ENCODE data around the gene CYS1.
"Not testable (repeated sequence)": the region's sequence is repeated elsewhere in the genome, so short reads cannot be mapped to it uniquely, and the experiment has no call there.

Gene CYS1, protein sequence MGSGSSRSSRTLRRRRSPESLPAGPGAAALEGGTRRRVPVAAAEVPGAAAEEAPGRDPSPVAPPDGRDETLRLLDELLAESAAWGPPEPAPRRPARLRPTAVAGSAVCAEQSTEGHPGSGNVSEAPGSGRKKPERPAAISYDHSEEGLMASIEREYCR

DNA sequence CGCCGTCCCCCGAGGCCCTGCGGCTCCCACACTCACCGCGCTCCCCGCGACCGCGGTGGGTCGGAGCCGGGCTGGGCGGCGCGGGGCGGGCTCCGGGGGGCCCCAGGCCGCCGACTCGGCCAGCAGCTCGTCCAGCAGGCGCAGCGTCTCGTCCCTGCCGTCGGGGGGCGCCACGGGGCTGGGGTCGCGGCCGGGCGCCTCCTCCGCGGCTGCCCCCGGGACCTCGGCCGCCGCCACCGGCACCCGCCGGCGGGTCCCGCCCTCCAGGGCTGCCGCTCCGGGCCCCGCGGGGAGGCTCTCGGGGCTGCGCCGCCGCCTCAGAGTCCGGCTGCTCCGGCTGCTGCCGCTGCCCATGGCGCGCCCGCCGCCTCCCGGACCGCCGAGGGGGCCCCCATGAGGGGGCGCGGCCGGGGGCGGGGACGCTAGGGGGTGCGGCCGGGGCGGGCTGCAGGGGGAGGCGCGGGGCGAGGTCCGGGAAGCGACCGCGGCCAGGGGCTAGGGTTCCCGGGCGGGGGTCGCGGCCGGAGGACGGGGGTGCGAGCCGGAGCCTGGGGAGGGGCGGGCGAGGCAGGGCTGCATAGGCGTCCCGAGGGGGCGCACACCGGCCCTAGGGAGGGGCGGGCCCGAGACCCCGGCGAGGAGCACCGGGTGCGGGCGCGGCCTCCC is at the start of gene CYS1:
Gene CYS1 (minus strand): TSS at position 542 of the 666 bp plus-strand sequence. CDS start 188 bp downstream, at position 354.
- no peak for DNase-seq (ENCODE audit: low read depth in 4 of 4, low spot score in 1 of 4)

DNA sequence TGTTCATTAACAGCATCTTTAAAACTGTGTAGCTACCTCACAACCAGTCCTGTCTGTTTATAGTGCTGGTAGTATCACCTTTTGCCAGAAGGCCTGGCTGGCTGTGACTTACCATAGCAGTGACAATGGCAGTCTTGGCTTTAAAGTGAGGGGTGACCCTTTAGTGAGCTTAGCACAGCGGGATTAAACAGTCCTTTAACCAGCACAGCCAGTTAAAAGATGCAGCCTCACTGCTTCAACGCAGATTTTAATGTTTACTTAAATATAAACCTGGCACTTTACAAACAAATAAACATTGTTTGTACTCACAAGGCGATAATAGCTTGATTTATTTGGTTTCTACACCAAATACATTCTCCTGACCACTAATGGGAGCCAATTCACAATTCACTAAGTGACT is 49.3 kb upstream of the CYS1 start:
- no peak for DNase-seq (ENCODE audit: low read depth in 4 of 4, low spot score in 1 of 4)

DNA sequence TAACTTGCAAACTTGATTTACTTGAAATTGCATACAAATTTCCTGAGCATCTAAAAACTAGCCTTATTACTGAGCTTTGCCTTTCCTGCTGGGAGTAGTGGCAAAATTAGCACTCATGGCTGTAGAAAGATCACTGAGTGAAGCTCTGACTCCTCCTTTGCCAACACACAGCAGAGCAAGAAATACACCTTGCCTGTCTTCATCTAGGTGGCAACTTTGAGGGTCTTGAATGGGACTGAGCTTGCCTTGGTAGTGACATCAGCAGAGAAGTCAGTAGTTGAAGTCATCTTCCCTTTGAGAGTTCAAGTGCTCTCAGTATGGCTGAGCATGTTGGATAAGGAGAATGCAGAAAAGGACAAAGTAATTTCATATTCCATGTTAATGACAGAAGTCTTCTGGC is 48.2 kb upstream of the CYS1 start:
- no peak for DNase-seq (ENCODE audit: low read depth in 4 of 4, low spot score in 1 of 4)

DNA sequence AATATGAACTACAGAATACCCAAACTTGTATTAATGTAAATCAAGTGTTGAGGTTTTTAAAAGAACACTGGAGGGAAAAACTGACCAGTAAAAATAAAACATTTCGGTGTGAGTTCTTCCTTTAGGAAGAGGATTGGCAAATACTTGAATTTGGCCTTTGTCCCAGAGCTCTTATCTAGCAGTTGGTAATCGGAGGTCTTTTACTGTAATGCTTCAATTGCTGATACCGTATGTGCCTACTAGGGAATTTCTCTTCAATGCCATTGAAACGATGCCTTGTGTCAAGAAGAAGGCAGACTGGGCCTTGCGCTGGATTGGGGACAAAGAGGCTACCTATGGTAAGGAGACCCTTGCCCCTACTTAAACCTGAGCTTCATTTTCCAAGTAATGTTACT is 46.4 kb upstream of the CYS1 start:
- DNase-seq (ENCODE audit: low read depth in 4 of 4, low spot score in 1 of 4), result no peak

DNA sequence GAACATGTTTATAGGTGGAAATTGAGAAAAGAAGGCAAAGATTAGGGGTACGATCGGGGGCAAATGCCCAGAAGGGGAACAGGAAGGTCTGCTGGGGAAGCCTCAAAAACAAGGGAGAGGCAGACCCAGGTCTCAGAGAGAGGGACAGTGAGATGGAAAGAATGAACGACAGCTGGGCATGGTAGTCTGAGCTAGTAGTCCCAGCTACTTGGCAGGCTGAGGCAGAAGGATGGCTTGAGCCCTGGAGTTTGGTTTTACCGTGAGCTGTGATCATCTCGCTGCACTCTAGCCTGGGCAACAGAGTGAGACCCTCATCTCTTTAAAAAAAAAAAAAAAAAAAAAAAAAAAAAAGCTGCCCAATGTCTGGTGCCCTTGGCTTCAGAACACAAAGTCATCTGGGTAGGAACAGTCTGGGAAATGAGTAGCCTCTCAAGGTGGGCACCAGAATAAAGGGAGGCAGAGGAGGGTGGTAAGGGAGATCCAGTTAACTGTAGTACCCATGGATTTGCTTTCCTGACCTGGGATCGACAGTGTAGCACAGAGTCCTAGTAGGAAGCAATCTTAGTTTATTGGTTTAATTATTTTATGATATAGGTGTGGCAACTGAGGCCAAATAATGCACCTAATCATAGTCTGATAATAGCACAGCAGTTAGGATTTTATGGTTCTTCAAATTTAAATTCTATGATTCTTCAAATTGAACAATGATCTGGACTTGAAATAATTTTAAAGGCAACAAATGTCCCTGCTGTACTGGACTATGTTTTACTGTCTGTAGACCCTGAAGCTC is 45.8 kb upstream of the CYS1 start:
- DNase-seq (ENCODE audit: low read depth in 4 of 4, low spot score in 1 of 4), result no peak

DNA sequence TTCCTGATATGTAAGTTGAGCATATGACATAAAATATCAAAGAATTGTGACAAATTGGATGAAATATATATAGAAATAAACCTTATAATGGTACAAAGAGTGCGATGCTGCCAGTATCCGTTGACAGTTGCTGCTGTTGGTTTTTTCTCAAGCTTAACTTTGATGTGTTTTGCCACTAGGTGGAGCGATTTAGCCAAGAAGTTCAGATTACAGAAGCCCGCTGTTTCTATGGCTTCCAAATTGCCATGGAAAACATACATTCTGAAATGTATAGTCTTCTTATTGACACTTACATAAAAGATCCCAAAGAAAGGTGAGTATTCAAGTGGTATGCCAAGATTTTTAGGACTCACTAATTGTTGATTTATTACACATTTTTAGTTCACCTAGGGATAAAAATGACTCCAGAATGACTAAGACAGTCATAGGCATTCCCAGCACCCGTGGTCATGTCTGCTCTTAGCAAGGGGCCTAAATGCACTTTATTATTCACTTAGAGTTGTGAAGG is 44.4 kb upstream of the CYS1 start:
- DNase-seq (ENCODE audit: low read depth in 4 of 4, low spot score in 1 of 4), result no peak

DNA sequence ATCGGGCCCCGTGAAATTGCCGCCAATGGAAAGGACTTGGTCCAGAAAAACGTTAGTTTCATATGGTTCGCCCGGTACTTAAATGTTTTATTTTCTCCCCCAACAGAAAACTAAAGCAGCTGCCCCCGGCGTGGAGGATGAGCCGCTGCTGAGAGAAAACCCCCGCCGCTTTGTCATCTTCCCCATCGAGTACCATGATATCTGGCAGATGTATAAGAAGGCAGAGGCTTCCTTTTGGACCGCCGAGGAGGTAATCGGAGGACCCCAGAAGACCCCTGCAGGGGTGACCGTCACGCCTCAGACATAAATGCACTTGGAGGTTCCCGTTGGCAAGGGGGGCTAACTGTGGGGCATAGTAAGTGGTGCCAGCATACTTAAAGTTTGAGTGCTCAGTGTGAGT is 43.1 kb upstream of the CYS1 start:
- DNase-seq (ENCODE audit: low read depth in 4 of 4, low spot score in 1 of 4), result no peak

DNA sequence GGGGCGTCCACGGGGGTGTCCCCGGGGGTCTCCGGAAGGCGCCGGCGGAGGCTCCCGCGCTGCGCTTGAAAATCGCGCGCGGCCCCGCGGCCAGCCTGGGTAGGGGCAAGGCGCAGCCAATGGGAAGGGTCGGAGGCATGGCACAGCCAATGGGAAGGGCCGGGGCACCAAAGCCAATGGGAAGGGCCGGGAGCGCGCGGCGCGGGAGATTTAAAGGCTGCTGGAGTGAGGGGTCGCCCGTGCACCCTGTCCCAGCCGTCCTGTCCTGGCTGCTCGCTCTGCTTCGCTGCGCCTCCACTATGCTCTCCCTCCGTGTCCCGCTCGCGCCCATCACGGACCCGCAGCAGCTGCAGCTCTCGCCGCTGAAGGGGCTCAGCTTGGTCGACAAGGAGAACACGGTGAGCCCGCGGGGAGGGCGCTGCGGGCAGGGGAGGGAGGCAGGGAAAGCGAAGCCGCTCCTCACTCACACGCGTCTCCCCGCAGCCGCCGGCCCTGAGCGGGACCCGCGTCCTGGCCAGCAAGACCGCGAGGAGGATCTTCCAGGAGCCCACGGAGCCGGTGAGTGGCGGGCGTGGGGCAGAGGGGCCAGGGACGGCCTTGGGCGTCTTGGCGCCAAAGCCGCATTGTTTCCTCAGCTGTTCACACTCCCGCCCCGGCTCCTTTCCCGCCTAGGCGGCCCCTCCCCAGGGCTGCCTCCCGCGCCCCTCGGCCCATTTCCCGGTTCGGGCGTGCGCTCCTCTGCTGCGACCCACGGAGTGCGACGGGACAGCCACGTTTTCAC is 42.5 kb upstream of the CYS1 start, which contains the start of gene RRM2:
Gene RRM2 (plus strand): TSS at position 240 of the 781 bp plus-strand sequence. CDS start 60 bp downstream, at position 300.
- peak; percentile 70 to 95 (median 80) for DNase-seq (ENCODE audit: low read depth in 4 of 4, low spot score in 1 of 4)

DNA sequence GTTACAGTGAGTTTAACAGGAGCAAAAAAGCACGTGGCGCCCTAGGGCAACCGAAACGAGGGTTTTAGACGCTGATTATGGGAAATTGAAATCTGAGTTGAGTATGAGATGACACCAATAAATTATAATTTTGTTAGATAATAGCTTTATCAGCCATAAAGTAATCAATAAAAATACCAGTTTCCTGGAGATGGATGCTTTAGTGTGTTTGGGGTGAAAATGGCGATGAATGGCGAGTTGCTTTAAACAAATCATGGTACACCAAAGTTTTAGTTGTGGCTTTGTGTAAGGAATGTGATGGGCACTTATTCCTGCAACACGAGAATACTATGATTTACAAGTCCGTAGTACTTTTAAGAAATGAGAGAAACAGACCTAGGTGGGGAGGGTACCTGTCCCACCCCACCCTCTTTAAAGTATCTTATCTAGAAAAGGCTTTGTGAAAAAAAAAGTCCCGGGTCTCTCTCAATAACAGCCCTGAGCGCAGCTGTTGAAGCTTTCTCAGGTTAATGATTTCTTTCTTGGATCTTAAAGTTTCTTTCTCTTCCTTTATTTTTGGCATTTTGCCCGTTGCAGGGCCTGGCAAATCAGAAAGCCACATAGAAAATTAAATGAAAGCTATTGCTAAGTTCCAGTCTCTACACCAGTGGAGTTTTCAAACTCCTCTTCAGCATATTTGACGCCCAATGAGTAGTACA is 40.8 kb upstream of the CYS1 start:
- no peak for DNase-seq (ENCODE audit: low read depth in 4 of 4, low spot score in 1 of 4)

DNA sequence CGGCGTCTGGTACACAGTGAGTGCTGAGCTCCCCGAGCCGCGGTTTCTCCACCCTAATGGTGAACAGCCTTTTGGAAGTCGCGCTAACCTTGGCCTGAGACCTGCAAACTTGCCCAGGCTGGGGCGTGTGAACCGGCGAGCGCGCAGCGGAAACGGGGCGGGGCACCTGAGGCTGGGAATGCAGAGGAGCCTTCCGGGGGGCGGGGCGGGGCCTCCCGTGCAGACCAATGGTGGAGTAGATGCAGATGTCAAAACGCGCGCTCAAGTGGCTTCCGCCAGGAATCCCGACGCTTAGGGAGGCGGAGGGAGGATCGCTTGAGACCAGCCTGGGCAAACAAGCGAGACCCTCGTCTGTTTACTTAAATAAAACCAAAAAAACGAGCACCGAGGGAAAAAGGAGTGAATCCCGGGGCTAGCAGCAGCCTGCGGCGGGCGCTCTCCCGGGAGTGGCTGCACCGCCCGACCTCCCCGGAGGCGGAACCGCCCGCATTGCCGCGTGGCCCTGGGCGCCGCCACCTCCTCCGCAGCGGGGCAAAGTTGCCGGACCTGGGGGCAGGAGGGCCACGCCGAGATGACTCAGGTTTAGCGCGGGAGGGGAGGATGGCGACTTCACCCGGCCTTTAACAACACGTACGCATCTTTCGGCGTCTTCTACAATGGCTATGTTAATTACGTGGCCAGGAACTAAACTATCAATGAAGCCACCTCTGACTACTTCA is 40.1 kb upstream of the CYS1 start:
- peak; percentile 87 to 99 (median 91) for DNase-seq (ENCODE audit: low read depth in 4 of 4, low spot score in 1 of 4)

DNA sequence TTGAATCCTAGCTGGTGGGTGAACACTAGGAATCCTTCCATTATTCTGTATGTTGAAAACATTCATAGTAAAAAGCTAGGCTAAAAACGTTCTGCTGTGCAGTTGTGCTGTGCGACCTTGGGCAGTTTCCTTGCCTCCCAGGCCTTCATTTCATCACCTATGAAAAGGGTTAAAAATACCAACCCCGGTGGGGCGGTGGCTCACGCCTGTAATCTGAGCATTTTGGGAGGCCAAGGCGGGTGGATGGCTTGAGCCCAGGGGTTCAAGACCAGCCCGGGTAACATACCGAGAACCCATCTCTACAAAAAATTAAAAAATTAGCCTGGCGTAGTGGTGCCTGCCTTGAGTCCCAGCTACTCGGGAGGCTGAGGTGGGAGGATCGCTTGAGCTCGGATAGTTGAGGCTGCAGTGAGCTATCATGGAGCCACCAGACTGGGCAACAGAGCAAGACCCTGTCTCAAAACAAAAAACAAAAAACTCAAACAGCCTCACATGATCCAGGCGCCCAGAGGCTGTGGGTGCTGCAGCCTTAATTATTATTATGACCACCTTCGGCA is 39.5 kb upstream of the CYS1 start:
- no peak for DNase-seq (ENCODE audit: low read depth in 4 of 4, low spot score in 1 of 4)

DNA sequence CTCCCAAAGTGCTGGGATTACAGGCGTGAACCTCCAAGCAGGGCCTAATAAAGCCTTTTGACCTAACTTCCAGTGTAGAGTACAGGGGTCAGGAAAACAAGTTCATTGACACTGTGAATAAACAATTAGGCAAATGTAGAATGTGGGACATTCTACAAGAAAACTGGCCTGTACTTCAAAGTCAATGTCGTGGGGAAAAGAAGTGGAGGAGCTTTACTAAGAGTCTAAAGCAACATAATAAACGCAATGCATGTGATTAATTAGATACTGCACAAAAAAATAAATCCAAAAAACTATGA is 38.8 kb upstream of the CYS1 start:
- no peak for DNase-seq (ENCODE audit: low read depth in 4 of 4, low spot score in 1 of 4)

DNA sequence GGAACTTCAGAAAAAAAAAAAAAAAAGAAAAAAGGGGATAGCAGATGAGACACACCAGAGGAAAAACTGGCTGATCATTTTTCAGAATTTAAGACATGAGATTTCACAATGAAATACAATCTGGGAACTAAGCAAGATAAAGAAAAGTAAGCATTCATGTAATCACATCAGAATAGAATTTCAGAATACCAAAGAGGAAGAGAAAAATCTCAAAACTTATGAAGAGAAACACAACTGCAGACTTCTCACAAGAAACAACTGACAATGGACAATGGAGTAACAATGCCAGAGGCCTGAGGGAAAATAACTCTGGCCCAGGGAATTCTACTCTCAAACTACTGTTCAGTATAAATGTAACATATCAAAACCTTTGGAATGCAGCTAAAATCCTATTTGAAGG is 29.1 kb upstream of the CYS1 start:
- DNase-seq (ENCODE audit: low read depth in 4 of 4, low spot score in 1 of 4), result no peak

DNA sequence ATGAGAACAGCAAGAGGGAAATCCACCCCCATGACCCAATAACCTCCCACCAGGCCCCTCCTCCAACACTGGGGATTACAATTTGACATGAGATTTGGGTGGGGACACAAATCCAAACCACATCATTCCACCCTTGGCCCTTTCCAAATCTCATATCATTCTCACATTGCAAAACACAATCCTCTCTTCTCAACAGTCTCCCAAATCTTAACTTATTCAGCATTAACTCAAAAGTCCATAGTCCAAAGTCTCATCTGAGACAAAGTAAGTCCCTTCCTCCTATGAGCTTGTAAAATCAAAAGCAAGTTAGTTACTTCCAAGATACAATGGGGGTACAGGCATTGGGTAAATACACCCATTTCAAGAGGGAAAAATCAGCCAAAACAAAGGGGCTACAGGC is 24.7 kb upstream of the CYS1 start:
- not testable (repeated sequence) for DNase-seq (ENCODE audit: low read depth in 4 of 4, low spot score in 1 of 4)

DNA sequence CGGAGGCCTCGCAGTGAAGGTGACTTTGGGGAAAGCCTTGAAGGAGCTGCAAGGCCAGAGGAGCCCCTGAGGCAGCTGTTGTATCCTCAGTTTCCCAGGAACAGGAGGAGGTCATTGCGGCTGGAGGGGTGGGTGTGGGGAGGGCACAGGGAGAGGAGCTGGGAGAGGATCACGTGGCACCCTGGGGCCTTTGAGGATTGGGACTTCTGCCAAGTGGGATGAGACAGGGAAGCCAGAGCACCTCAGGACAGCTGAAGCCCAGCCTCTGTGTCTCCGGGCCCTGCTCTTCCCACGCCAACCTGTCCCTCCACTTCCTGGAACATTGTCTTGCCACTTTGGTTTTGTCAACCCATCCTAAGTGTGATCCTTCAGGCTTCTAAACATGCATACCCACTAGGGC is 23.0 kb upstream of the CYS1 start:
- DNase-seq (ENCODE audit: low read depth in 4 of 4, low spot score in 1 of 4), result no peak

DNA sequence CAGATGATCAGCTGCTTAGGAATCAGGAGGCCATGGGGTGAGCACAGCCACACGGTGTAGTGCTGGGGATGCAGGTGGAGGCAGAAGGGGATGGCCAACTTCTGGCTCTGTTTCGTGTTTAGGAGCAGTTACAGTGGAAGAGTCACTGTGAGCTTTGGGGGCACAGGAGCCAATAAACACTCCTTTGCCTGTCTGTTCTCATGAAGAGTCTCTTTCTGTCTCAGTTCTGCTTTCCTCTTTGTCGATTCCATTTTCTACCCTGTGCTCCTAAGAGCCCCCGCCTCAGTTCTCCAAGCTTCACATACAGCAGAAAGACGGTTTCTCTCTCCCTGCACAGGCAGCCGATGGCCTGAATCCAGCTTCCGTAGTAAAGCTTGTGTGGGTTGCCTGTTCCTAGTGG is 21.3 kb upstream of the CYS1 start:
- no peak for DNase-seq (ENCODE audit: low read depth in 4 of 4, low spot score in 1 of 4)

DNA sequence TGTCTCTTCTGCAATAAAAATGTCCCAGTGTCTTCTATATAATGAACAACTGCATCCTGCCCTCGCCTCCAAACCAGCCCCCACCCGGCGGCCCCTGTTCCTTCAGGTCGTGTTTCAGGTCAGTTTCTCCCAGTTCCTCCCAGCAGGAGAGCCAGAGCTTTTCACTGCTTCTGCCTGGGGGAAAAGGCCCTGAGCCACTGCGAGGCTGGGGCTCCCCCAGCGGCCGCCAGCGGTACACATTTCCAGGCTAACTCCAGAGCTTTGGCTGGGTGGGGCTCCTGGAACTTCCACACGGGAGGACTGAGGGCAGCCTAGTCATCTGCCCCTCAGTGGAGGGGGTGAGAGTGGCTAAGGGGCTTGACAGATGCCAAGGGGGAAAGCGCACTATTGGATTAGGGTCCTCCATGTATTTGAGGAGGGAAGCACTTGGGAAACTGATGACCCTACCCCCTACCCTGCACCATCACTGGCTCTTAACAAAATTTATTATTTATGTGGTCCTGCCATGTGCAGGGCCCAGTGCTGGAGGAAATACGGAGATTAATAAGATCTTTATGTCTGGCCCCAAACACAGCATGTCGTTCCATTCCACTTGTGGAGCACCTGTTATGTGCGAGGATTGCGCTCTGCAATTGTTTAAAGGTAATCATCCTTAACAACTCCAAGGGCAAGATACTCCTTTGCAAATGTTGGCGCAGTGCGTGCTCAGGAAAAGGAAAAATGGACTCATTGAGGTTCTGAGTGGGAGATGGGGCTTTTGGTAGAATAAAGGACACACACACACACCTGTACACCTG is 17.3 kb upstream of the CYS1 start:
- no peak for DNase-seq (ENCODE audit: low read depth in 4 of 4, low spot score in 1 of 4)

DNA sequence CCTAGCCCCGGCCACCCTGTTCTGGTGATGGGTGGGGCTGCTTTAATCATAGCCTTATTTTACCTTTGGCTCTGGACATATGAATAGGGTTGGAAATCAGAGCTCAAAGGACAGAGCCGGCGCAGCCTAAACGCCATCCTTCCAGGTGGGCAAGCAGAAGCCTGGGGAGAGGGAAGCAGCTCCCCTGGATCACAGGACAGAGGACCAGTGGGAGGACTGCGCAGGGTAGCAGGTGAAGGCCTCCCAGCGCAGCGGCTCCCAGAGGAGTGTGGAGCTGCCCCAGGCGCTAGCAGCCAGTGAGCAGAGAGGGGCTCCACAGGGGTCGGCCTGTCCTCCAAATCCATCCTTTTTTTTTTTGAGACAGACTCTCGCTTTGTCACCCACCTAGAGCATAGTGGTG is 16.4 kb upstream of the CYS1 start:
- DNase-seq (ENCODE audit: low read depth in 4 of 4, low spot score in 1 of 4), result no peak

DNA sequence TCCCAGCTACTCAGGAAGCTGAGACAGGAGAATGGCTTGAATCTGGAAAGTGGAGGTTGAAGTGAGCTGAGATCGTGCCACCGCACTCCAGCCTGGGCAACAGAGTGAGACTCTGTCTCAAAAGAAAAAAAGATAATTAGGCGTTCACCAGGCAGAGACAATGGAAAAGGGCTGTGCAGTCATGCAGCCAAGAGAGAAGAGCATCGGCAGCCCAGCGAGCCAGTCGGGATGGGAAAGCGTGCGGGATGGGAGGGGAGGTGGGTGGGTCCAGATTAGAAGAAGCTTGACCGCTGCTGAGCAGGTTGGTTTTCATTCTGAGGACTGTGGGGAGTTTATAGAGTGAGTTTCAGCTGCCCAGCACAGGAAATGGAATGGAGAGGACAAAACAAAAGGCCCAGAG is 15.0 kb upstream of the CYS1 start:
- no peak for DNase-seq (ENCODE audit: low read depth in 4 of 4, low spot score in 1 of 4)

Data from stimulated activated CD4-positive, alpha-beta T cell treated with anti-CD3 and anti-CD28 coated beads, Interleukin-1b, Interleukin-23, amount 100 ng/mL, for 24 hours (primary cell).